ENCODE data around the gene TMPO.

DNA sequence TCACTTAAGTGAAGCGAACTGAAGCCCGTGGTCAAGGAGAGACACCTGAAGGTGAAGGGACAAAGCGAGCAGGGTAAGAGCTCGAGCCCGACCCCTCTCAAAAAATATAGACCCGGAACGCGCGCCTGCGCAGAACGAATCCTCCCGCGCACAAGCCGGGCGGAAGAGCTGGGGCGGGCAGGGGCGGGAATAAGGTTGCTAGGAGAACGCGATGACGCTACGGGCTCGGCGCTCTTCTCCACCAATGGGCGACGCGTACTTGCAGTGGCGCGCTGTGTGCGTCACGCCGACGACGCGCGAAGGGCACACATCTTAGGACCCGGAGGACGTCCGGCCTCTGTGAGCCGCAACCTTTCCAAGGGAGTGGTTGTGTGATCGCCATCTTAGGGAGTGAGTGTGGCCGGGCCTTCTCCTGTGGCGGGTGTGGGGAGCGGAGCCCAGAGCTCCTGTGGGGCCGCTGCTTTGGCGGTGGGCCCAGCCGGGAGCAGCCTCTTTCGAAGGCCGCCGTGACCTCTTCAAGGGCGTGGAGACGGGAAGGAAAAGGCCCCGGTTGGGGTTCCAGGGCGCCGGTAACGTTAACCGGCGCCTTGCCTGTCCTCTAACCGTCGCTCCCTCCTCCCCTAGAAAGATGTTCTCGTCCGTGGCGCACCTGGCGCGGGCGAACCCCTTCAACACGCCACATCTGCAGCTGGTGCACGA is 78.1 kb downstream of the TMPO start, which contains the start of gene SLC25A3:
- TF ChIP-seq, protein P1, sequence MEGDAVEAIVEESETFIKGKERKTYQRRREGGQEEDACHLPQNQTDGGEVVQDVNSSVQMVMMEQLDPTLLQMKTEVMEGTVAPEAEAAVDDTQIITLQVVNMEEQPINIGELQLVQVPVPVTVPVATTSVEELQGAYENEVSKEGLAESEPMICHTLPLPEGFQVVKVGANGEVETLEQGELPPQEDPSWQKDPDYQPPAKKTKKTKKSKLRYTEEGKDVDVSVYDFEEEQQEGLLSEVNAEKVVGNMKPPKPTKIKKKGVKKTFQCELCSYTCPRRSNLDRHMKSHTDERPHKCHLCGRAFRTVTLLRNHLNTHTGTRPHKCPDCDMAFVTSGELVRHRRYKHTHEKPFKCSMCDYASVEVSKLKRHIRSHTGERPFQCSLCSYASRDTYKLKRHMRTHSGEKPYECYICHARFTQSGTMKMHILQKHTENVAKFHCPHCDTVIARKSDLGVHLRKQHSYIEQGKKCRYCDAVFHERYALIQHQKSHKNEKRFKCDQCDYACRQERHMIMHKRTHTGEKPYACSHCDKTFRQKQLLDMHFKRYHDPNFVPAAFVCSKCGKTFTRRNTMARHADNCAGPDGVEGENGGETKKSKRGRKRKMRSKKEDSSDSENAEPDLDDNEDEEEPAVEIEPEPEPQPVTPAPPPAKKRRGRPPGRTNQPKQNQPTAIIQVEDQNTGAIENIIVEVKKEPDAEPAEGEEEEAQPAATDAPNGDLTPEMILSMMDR (IDR thresholded peaks at IDR 0.05; ENCODE audit: low read length), result no peak
- TF ChIP-seq EZH2 (optimal IDR thresholded peaks at IDR 0.05; ENCODE audit: low read depth, low read length), result no peak
- TF ChIP-seq EZH2phosphoT487 (IDR thresholded peaks at IDR 0.05; ENCODE audit: low read length), result no peak
